ENCODE measurements around the gene HMG20B. TPM values are rescaled to one million over a fixed set of nuclear protein-coding genes. Genes with fewer than 3 reads are reported as not detected.
A peak's percentile ranks its signal among the peaks of the same experiment; 100 is the strongest.

The HMG20B gene
- total RNA-seq, 2 donors from 2014 or later: 87.9 to 118 TPM

- intact Hi-C loops (cut with DNase I): loop anchor here (2.0 kb wide), 1 partner anchor 73 kb away; no protein-coding TSS in a partner anchor
- DNase-seq: peak; percentile 75
- no peaks in the 10 kb centered on the region for H3K27me3 ChIP-seq
- H3K9me3 ChIP-seq: no peaks in the 10 kb centered on the region
- no peaks in the 10 kb centered on the region for H3K36me3 ChIP-seq
- H3K27ac ChIP-seq: no peak overlapping the region
- peak; percentile 97 for TF ChIP-seq CTCF (IDR thresholded peaks at IDR 0.05)
- no peak overlapping the region for H3K4me3 ChIP-seq
- no peaks in the 10 kb centered on the region for H3K4me1 ChIP-seq
- no peak overlapping the region for H3K9ac ChIP-seq (ENCODE audit: low read depth in 2 of 2, low read length in 2 of 2)
Observed at GRCh38 chr19:3618144-3618810, 45.5 kb downstream of the HMG20B start.

GRCh38 chr19:3618811-3619630 lies 46.3 kb downstream of the HMG20B start:
- intact Hi-C loops (cut with DNase I): loop anchor here (2.0 kb wide), 1 partner anchor 74 kb away; no protein-coding TSS in a partner anchor
- no peaks in the 10 kb centered on the region for H3K9me3 ChIP-seq
- H3K9ac ChIP-seq (ENCODE audit: low read depth in 2 of 2, low read length in 2 of 2): no peak overlapping the region
- no peak for DNase-seq
- TF ChIP-seq CTCF (IDR thresholded peaks at IDR 0.05): no peak
- no peak overlapping the region for H3K27ac ChIP-seq
- H3K4me3 ChIP-seq: no peak overlapping the region
- H3K36me3 ChIP-seq: no peaks in the 10 kb centered on the region
- H3K27me3 ChIP-seq: no peaks in the 10 kb centered on the region
- H3K4me1 ChIP-seq: no peaks in the 10 kb centered on the region

- Histone ChIP-seq H3K4me3 (no peak overlapping the region), H3K27ac (no peak overlapping the region), H3K36me3 (no peaks in the 10 kb centered on the region), H3K4me1 (no peaks in the 10 kb centered on the region), H3K27me3 (no peaks in the 10 kb centered on the region), H3K9me3 (no peaks in the 10 kb centered on the region), H3K9ac (ENCODE audit: low read depth in 2 of 2, low read length in 2 of 2) (no peak overlapping the region)
- DNase-seq: no peak
- no peak for TF ChIP-seq CTCF (IDR thresholded peaks at IDR 0.05)
- intact Hi-C loops (cut with DNase I): loop anchor here (2.0 kb wide), 1 partner anchor 75 kb away; no protein-coding TSS in a partner anchor
Observed at GRCh38 chr19:3619631-3620012, 46.9 kb downstream of the HMG20B start.

- Histone ChIP-seq H3K36me3 (no peaks in the 10 kb centered on the region), H3K9ac (ENCODE audit: low read depth in 2 of 2, low read length in 2 of 2) (no peak overlapping the region), H3K27ac (no peak overlapping the region), H3K4me3 (no peak overlapping the region), H3K4me1 (peaks cover 4% of the 10 kb centered on the region), H3K9me3 (no peaks in the 10 kb centered on the region), H3K27me3 (no peaks in the 10 kb centered on the region)
- no peak for DNase-seq
- TF ChIP-seq CTCF (IDR thresholded peaks at IDR 0.05): no peak
- intact Hi-C loops (cut with DNase I): no loop called here
Observed at GRCh38 chr19:3620145-3620816, 47.5 kb downstream of the HMG20B start.

GRCh38 chr19:3620817-3621547 lies 48.2 kb downstream of the HMG20B start:
- no peak for TF ChIP-seq CTCF (IDR thresholded peaks at IDR 0.05)
- Histone ChIP-seq H3K36me3 (no peaks in the 10 kb centered on the region), H3K27me3 (no peaks in the 10 kb centered on the region), H3K4me3 (no peak overlapping the region), H3K27ac (no peak overlapping the region), H3K4me1 (peaks cover 10% of the 10 kb centered on the region), H3K9me3 (no peaks in the 10 kb centered on the region), H3K9ac (ENCODE audit: low read depth in 2 of 2, low read length in 2 of 2) (no peak overlapping the region)
- DNase-seq: no peak
- intact Hi-C loops (cut with DNase I): no loop called here
